Chondrocyte (in vitro differentiated cells): ENCODE results near the gene MAP3K7. TPM values are rescaled to one million over a fixed set of nuclear protein-coding genes. Genes with fewer than 3 reads are reported as not detected.

Experiments
- DNase-seq: peaks from one replicate; pipeline ENCODE4 v3.0.0; 2021; ENCODE audit warnings: mixed read lengths, low spot score
- H3K27ac Mint-ChIP-seq: one replicate; pipeline ENCODE4 v1.8.0; 2021; ENCODE audit warnings: mild to moderate bottlenecking, moderate library complexity, mixed read lengths; ENCODE audit not compliant: unreplicated experiment
- H3K27me3 Mint-ChIP-seq: 2 replicates; pipeline ENCODE4 v1.8.0; 2021; ENCODE audit warnings: low read depth, mixed read lengths
- H3K36me3 Mint-ChIP-seq: 2 replicates; pipeline ENCODE4 v1.8.0; 2021; ENCODE audit warnings: low read depth, mixed read lengths
- H3K4me1 Mint-ChIP-seq: 2 replicates; pipeline ENCODE4 v1.8.0; 2021; ENCODE audit warnings: low read depth, mild to moderate bottlenecking, mixed read lengths
- H3K4me3 Mint-ChIP-seq: one replicate; pipeline ENCODE4 v1.8.0; 2021; ENCODE audit warnings: mild to moderate bottlenecking, moderate library complexity, mixed read lengths; ENCODE audit not compliant: unreplicated experiment
- H3K9me3 Mint-ChIP-seq: 2 replicates; pipeline ENCODE4 v1.8.0; 2021; ENCODE audit warnings: low read depth, mixed read lengths
- CTCF ChIP-seq: fragments of 200-600 bp; sonication (generic); IDR thresholded peaks from 2 replicates; pipeline ENCODE4 v1.5.0; 2021; ENCODE audit warnings: antibody characterized with exemption, mild to moderate bottlenecking, moderate library complexity
- total RNA-seq: library from RNA; stranded (reverse); gene quantifications from 3 replicates; pipeline ENCODE4 v1.2.1, GENCODE V29; 2021

MAP3K7 gene
- total RNA-seq, 1 donor from 2014 or later, result 25.2 TPM

DNA sequence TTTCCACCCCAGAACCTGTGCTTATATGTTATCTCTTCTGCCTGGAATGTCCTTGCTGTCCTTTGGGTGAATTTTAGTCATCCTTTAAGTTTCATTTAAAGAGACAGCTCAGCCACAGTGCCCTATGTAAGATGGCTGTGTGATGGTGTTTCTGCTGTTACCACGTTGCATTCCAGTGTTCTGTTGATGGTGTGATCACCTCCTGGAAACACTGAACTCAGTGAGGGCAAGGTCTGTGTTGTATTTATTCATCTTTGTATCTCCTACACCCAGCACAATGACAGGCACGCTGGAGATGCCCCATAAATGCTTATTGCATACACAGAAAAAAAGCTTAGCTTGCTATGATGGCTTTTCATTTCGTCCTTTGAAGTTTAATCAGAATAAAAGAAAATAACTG lies 102.5 kb downstream of the MAP3K7 start:
- Mint-ChIP-seq H3K4me3 (no peak overlapping the region), H3K27ac (no peak overlapping the region), H3K36me3 (no peaks in the 10 kb centered on the region), H3K4me1 (no peaks in the 10 kb centered on the region), H3K27me3 (no peaks in the 10 kb centered on the region), H3K9me3 (no peaks in the 10 kb centered on the region)
- no peak for TF ChIP-seq CTCF
- no peak for DNase-seq

- DNase-seq, result no peak
- no peaks in the 10 kb centered on the region for H3K36me3 Mint-ChIP-seq
- no peaks in the 10 kb centered on the region for H3K9me3 Mint-ChIP-seq
- H3K27me3 Mint-ChIP-seq, result no peaks in the 10 kb centered on the region
- H3K4me1 Mint-ChIP-seq, result peaks cover 3% of the 10 kb centered on the region
- TF ChIP-seq CTCF, result no peak
- no peak overlapping the region for H3K27ac Mint-ChIP-seq
- H3K4me3 Mint-ChIP-seq, result no peak overlapping the region
These were observed 102.9 kb downstream of the MAP3K7 start for GRCh38 chr6:90483956-90484355.

DNA sequence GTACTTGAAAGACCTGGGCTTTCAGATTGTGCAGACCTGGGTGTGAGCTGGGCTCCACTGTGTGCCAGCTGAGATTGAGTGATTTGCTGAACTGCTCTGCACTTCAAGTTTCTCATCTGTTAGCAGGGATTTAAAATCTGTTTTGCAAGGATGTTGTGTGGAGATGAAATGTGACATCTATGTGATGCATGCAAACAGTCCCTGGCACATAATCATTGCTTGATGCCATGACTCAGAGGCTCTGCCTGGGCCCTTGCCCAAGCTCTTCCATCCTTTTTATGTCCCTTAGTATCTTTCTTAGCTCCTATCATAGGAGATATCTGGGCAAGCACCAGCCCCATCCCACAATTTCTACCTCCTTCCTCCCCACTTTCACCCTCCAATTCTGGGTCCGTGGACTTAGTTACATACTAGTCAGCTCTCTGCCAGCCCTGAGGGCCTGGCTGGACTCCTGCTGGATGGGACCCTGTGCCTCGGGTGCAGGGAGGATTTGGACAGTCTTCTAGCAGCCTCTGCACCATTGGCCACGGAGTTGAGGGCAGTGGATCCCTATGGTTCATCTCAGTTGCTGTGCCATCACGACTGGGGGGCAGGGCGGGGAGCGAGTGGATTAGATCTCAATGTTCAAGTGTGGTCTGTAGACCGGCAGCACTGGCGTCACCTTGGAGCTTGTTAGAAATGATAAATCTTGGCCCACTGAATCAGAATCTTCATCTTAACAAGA lies 103.6 kb downstream of the MAP3K7 start:
- Mint-ChIP-seq H3K4me3 (no peak overlapping the region), H3K27me3 (no peaks in the 10 kb centered on the region), H3K4me1 (peaks cover 6% of the 10 kb centered on the region), H3K27ac (no peak overlapping the region), H3K36me3 (no peaks in the 10 kb centered on the region), H3K9me3 (no peaks in the 10 kb centered on the region)
- no peak for DNase-seq
- TF ChIP-seq CTCF, result no peak

DNA sequence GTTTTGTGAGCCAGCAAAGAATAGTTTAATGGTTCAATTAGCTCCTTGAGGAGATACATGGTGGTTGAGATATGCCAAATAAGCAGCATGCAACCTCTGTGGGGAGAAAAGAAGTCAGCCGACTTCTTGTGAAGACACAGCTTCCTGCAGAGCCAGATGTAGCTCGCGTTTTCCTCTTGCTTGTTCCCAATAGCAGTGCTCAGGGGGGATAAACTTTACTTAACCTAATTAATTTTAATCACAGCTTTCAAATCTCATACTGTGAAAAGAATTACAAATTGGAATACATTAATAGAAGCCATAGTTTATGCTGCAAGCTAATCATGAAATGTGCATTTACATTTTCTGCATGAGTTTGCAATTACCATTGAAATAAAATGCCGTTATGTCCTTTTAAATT lies 106.2 kb downstream of the MAP3K7 start:
- Mint-ChIP-seq H3K27ac (no peak overlapping the region), H3K4me1 (peaks cover 6% of the 10 kb centered on the region), H3K4me3 (no peak overlapping the region), H3K36me3 (no peaks in the 10 kb centered on the region), H3K9me3 (no peaks in the 10 kb centered on the region), H3K27me3 (no peaks in the 10 kb centered on the region)
- no peak for TF ChIP-seq CTCF
- no peak for DNase-seq

DNA sequence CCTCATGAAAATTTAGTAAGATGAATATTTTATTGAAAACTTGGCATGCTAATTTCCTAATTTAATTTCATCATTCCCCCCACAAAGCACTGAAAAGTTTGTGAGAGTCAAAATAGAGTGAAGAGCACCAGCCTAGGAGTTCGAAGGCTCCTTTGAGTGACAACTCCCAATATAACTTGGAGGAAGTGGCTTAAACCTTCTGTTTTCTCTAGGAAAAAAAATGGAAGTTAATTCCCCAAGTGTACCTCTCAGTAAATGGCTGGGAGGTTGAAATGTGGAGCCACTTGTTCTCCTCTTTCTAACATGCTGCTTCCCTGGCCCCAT lies 107.3 kb downstream of the MAP3K7 start:
- H3K36me3 Mint-ChIP-seq, result no peaks in the 10 kb centered on the region
- H3K4me1 Mint-ChIP-seq, result peaks cover 6% of the 10 kb centered on the region
- H3K27ac Mint-ChIP-seq, result no peak overlapping the region
- DNase-seq, result no peak
- H3K27me3 Mint-ChIP-seq, result no peaks in the 10 kb centered on the region
- peak; percentile 63 for TF ChIP-seq CTCF
- H3K9me3 Mint-ChIP-seq, result no peaks in the 10 kb centered on the region
- no peak overlapping the region for H3K4me3 Mint-ChIP-seq
